Measurements from ENCODE around the gene TOX3. TPM values are rescaled to one million over a fixed set of nuclear protein-coding genes. Genes with fewer than 3 reads are reported as not detected.

TOX3 gene
- total and polyA plus RNA-seq, 10 of the 15 experiments (the other 5 are each of a cell fraction or from before 2014, with no cell fraction given) = not detected

GRCh38 chr16:52569701-52570100 lies 22.8 kb upstream of the TOX3 start:
- no peak overlapping the region for H3K9ac ChIP-seq (ENCODE audit: control insufficient read depth, insufficient read depth, low read length)
- ChIA-PET CTCF (no interaction called here), RAD21 (ENCODE audit: unreplicated experiment) (no interaction called here), SMC1A (ENCODE audit: uncharacterized antibody, unreplicated experiment) (interaction anchor here (0.6 kb wide), 1 partner anchor 367 kb away, joined by 4 read pairs; no protein-coding TSS in a partner anchor), POLR2A (no interaction called here)
- no TSS peak for BruUV-seq (replicated peaks)
- no peaks in the 10 kb centered on the region for H3K79me2 ChIP-seq (ENCODE audit: control insufficient read depth, insufficient read depth, low read length)
- no peak for TF ChIP-seq SMARCA5 (IDR thresholded peaks at IDR 0.05)
- TF ChIP-seq FOXK2 (IDR thresholded peaks at IDR 0.05) = no peak
- no peak for TF ChIP-seq GABPA (IDR thresholded peaks at IDR 0.05; ENCODE audit: low read depth)
- no peak for TF ChIP-seq ZNF24 (IDR thresholded peaks at IDR 0.05)
- TF ChIP-seq SPI1 (IDR thresholded peaks at IDR 0.05; ENCODE audit: borderline replicate concordance, insufficient read depth, low read depth, low read length) = no peak
- no peak for TF ChIP-seq BHLHE40 (IDR thresholded peaks at IDR 0.05; ENCODE audit: borderline replicate concordance in 1 of 2, low read depth in 2 of 2, low read length in 1 of 2)
- no peak for TF ChIP-seq MEF2B (IDR thresholded peaks at IDR 0.05; ENCODE audit: partially characterized antibody, poor library complexity, severe bottlenecking)
- no peak for TF ChIP-seq NRF1 (conservative IDR thresholded peaks at IDR 0.05; ENCODE audit: low read depth, low read length)
- TF ChIP-seq BMI1 (IDR thresholded peaks at IDR 0.05; ENCODE audit: borderline replicate concordance) = no peak
- TF ChIP-seq RUNX3 (IDR thresholded peaks at IDR 0.05; ENCODE audit: low read length) = no peak
- TF ChIP-seq, protein P1, sequence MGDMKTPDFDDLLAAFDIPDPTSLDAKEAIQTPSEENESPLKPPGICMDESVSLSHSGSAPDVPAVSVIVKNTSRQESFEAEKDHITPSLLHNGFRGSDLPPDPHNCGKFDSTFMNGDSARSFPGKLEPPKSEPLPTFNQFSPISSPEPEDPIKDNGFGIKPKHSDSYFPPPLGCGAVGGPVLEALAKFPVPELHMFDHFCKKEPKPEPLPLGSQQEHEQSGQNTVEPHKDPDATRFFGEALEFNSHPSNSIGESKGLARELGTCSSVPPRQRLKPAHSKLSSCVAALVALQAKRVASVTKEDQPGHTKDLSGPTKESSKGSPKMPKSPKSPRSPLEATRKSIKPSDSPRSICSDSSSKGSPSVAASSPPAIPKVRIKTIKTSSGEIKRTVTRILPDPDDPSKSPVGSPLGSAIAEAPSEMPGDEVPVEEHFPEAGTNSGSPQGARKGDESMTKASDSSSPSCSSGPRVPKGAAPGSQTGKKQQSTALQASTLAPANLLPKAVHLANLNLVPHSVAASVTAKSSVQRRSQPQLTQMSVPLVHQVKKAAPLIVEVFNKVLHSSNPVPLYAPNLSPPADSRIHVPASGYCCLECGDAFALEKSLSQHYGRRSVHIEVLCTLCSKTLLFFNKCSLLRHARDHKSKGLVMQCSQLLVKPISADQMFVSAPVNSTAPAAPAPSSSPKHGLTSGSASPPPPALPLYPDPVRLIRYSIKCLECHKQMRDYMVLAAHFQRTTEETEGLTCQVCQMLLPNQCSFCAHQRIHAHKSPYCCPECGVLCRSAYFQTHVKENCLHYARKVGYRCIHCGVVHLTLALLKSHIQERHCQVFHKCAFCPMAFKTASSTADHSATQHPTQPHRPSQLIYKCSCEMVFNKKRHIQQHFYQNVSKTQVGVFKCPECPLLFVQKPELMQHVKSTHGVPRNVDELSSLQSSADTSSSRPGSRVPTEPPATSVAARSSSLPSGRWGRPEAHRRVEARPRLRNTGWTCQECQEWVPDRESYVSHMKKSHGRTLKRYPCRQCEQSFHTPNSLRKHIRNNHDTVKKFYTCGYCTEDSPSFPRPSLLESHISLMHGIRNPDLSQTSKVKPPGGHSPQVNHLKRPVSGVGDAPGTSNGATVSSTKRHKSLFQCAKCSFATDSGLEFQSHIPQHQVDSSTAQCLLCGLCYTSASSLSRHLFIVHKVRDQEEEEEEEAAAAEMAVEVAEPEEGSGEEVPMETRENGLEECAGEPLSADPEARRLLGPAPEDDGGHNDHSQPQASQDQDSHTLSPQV (IDR thresholded peaks at IDR 0.05) = no peak
- TF ChIP-seq RAD21 (IDR thresholded peaks at IDR 0.05; ENCODE audit: insufficient read depth, low read depth, low read length) = no peak
- no peak for TF ChIP-seq ZBTB4 (CRISPR knock-in tag; IDR thresholded peaks at IDR 0.05)
- TF ChIP-seq, protein P2, sequence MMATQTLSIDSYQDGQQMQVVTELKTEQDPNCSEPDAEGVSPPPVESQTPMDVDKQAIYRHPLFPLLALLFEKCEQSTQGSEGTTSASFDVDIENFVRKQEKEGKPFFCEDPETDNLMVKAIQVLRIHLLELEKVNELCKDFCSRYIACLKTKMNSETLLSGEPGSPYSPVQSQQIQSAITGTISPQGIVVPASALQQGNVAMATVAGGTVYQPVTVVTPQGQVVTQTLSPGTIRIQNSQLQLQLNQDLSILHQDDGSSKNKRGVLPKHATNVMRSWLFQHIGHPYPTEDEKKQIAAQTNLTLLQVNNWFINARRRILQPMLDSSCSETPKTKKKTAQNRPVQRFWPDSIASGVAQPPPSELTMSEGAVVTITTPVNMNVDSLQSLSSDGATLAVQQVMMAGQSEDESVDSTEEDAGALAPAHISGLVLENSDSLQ (IDR thresholded peaks at IDR 0.05) = no peak
- TF ChIP-seq, protein P3, sequence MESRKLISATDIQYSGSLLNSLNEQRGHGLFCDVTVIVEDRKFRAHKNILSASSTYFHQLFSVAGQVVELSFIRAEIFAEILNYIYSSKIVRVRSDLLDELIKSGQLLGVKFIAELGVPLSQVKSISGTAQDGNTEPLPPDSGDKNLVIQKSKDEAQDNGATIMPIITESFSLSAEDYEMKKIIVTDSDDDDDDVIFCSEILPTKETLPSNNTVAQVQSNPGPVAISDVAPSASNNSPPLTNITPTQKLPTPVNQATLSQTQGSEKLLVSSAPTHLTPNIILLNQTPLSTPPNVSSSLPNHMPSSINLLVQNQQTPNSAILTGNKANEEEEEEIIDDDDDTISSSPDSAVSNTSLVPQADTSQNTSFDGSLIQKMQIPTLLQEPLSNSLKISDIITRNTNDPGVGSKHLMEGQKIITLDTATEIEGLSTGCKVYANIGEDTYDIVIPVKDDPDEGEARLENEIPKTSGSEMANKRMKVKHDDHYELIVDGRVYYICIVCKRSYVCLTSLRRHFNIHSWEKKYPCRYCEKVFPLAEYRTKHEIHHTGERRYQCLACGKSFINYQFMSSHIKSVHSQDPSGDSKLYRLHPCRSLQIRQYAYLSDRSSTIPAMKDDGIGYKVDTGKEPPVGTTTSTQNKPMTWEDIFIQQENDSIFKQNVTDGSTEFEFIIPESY (IDR thresholded peaks at IDR 0.05) = no peak
- no peaks in the 10 kb centered on the region for H3K9me3 ChIP-seq (replicated peaks; ENCODE audit: control insufficient read depth, insufficient read depth, low read length)
- intact Hi-C loops (cut with micrococcal nuclease; ENCODE audit: unreplicated experiment) = no loop called here
- no peaks in the 10 kb centered on the region for H3K36me3 ChIP-seq (ENCODE audit: control insufficient read depth in 2 of 2, insufficient read depth in 2 of 2, low read length in 1 of 2)
- H3K27ac ChIP-seq (ENCODE audit: control insufficient read depth, insufficient read depth) = no peak overlapping the region
- in situ Hi-C loops (cut with MboI) = no loop called here
- H3K27me3 ChIP-seq (replicated peaks in 1 of 2; ENCODE audit: control insufficient read depth in 2 of 2, insufficient read depth in 2 of 2, low read length in 1 of 2) = no peaks in the 10 kb centered on the region
- FAIRE-seq (no peak), ATAC-seq (no peak), DNase-seq (ENCODE audit: low read depth, low spot score) (no peak)
- 0% methylated on average over 2 of the region's 2 CpGs for WGBS (ENCODE audit: insufficient coverage, insufficient replicate concordance, low lambda C conversion rate, missing lambda C conversion rate)
- H3K4me1 ChIP-seq (ENCODE audit: control insufficient read depth, insufficient read depth, low read length) = no peaks in the 10 kb centered on the region
- H3K4me3 ChIP-seq = no peak overlapping the region
- H3K4me2 ChIP-seq (ENCODE audit: control insufficient read depth, insufficient read depth) = no peak overlapping the region
- no peaks in the 10 kb centered on the region for H4K20me1 ChIP-seq (ENCODE audit: control insufficient read depth, insufficient read depth)
- no peak overlapping the region for H2AFZ ChIP-seq (ENCODE audit: control insufficient read depth, low read depth, low read length)
